Kidney tubule cell (primary cell): ENCODE measurements around the gene C1orf87.

Experiments
- DNase-seq: peaks from one replicate; pipeline ENCODE4 v3.0.0-alpha.2; 2018; ENCODE audit warnings: low spot score

The C1orf87 gene

DNA sequence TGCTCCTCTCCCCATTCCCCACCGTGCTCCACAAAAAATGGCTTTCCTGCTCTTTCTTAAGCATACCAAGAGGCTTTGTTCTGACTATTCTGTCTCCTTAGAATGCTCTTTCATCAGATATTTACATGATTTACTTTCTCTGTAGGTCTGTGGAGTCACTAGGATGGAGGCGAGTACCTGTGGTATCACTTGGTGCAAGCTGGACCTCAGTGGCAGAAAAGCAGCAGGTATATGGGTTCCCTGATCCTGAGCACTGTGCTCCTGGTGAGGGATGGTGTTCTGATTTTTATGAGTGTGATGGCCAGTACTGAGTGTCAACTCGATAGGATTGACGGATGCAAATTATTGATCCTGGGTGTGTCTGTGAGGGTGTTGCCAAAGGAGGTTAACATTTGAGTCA is 10.0 kb downstream of the C1orf87 start:
- no peak for DNase-seq

DNA sequence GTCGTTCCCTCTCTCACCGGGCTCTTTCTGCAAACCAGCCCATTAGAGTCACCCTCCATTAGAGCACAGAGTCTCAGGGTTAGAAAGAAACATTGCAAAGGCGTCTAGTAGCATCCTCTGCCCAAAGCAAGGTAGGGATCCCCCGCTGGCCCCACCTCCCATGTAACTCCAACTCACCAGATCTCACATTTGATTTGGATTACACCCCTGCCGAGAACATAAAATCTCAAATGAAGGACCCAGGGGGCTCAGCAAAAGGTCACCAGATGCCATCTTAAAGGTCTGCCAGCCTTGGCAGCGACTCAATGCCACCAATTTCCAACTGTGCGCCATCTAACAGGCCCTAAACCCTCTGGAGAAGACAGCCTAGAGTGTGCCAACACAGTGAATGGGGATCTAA is 14.1 kb downstream of the C1orf87 start:
- no peak for DNase-seq

DNA sequence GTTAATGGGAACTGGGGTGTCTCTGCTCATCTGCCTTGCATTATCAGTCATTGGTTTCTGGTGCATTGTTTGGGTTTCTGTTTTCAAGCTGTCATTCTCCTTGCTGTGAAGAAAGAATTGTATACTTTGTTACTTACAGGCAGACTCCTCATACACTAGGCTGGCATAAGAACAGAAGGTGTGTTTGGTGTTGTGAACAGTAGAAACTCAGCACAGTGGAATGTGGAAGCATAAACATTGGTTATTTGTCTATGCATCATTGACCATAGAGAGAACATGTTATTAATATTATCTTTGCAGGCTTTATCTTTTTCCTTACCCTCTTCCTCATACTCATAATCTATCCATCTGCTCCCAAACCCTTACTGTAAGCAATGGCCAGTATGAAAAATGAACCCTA is 18.2 kb downstream of the C1orf87 start:
- DNase-seq = peak; percentile 64

DNA sequence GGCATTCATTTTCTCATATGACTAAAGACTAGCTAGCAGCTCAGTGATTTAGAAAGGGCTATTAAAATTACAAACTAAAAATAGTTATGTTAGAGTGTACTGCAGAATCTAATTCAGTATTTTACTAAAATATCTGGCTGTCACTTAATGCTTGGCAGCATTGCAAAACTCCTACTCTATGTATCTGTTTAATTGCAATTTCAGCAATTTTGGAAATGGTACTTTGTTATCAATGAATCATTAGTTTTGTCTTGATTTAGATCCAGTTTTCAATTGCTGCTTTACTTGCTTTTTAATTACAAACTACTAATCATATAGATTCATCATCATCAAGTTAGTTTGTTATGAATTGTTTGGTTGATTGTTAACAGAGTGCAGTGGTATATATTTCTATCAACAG is 19.2 kb downstream of the C1orf87 start:
- DNase-seq = no peak

DNA sequence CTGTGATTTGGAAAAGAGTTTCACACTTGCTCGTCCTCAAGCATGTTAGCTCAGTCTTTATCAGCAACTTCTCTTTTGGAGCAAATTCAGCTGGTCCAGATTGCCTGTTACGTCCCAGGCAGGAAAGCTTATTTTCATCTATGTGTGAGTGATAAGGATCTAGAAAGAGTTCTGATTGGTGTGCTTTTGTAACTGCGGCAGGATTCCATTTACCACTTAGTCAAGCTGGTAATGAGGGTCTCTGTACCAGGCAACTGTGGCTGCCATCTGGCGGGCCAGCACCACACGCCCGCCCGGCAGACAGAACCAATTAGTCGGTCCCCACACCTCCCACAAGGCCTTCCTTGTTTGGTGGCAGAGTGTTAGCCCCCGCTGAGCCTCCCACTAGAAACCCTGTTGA is 21.0 kb downstream of the C1orf87 start:
- no peak for DNase-seq

DNA sequence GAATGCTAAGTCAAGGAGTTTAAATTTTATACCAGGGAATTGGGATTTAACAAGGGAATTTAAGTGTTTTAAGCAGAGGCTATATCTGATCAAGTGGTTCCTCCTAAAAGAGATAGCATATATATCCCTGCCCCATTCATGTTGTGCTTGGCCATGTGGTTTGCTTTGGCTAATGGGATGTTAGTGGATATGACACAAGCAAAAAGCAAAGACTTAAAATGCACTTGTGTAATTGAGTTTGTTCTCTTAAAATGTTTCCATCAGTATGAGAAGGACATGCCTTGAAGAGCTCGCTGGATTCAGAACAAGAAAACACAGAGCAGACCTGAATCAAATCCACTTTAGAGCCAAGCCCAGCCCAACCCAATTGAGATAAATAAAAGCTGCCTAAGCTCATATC is 22.4 kb downstream of the C1orf87 start:
- DNase-seq = no peak

DNA sequence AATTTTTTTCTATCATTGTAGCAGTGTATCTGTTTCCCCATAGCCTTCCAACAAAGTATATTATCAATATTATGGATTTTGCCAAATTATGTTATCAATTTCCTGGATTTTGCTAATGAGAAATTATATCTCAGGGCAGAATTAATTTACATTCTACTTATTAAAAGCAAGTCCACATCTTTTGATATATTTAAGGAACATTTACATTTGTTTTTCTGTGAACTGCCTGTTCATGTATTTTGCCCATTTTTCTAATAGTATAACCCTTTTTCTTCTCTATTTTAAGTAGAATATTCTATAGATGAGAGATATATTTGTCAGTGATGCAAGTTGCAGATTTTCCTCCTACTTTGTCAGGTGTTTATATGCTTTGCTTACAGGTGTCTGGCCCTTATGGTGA is 24.4 kb downstream of the C1orf87 start:
- DNase-seq = no peak

DNA sequence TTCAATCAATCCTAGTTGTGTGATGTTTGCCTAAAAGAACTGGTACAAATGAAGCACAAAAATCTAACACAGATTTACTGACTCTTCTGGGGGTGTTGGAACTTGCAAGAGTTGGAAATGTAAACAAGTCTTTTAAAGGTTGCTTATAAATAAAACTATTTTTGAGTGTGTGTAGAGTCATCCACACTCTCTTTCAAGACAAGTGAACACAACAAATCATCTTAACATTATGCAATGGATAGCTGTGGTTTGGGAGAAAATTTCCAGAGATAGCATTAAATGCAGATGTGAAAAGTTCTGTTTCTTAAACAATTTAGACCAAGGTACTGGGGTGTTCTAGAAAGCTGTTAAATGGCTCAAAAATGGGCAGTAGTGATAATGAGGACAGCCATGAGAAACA is 28.7 kb downstream of the C1orf87 start:
- no peak for DNase-seq

DNA sequence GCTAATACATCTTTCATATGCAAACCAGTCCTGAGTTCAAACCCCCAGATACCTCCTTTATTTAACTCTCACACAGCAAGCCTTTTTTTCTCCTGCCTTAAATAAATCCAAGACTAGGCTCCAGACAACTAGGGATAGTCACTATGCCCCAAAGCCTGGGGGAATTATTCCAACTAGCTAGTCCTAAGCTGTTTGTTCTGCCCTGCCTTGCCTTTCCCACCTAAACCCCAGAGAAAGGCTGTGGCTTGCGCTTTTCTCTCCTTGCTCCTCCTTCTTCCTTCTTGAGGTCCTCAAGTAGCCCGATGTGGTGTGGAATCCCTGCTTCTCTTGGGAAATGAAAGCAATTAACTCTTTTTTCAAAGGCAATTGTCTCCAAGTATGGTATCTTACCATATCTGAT is 31.8 kb downstream of the C1orf87 start:
- no peak for DNase-seq

DNA sequence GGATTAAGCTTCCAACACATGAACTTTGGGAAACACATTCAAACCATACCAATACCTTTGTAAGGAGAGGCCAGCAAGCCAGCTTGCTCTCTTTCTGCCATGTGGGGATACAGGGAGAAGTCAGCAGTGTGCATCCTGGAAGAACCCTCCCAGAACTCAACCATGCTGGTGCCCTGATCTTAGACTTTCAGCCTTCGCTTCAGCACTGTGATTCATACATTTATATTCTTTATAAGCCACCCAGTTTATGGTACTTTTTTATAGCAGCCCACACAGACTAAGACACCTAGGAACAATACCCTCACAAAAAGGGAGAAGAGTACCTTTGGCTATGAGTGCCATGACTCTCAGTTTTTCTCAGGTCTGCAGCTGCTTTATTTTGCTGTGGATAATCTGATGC is 35.9 kb downstream of the C1orf87 start:
- DNase-seq = no peak

DNA sequence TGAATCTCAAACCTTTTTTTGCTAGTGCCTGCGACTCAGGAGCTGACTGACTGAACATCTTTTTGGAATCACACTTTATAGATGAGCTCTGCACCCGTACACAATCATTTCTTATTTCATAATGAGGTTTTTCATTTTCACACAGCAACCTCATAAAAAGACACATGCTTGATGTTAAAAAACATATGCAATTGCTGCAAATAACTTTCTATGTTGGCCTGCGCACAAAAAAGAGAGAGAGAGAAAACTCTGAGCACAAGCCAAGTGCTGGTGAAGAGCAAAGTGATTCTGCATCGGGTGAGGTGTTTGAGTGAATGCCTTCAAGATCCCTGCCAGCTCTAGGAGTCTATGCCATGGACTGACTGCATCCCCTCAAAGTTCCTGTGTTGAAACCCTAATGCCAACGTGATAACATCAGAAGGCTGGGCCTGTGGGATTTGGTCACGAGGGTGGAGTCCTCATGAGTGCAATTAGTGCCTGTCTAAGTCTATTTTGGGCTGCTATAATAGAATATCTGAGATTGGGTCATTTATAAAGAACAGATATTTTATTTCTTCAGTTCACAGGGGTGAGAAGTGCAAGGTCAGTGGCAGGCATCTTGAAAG is 36.6 kb downstream of the C1orf87 start:
- no peak for DNase-seq

DNA sequence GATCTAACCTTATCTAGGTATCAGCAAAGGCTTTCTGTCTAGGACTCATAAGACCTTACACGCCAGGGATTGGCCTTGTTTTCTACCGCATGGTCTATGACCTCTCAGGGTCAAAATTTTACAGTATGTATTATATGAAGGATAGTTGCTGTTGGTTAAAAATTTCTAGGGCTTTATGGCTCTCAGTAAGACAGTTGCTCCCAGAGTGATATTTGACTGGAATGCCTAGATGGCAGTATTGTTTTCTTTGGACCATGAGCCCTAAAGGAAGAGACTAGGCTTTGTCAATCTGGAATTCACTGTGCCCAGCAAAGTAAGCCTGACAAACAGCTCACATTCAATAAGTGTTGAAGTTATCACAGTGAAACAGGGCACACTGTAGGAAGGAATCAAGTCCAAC is 37.6 kb downstream of the C1orf87 start:
- no peak for DNase-seq

DNA sequence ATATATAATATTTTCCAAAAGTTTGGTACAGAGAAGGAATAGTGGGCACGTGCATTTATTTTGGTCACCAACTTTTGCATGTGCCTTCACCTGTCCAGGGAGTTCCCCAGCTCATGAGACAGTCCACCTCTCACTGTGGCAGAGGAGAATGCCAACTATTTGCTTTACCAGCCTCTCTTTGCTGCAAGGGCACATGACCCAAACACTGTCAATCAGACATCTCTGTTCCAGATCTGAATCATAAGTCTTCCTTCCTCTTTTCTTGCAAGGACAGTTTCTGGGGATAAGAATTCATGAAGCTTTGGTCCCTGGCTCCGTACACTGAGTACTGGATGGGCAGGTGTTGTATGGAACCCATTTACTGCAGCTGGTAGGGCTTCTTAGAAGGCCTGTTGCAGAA is 38.6 kb downstream of the C1orf87 start:
- DNase-seq = peak; percentile 27

DNA sequence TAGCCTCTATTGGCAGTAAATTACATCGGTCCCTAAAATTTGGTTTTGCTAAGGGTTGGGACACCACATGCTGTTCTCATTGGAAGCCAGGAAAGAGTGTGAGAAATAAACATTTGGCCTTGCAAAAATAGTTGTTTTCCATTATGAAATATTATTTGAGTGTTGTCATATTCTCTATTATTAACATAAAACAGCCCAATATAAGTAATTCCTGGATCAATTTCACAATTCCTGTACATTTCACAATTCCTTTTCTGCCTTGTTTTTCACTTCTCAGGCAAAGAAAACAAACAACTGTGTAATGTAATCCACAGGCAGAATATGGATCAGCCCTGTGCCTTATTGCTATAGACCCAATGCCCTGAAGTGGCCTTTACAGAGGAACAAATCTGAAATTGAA is 40.5 kb downstream of the C1orf87 start:
- DNase-seq = no peak

DNA sequence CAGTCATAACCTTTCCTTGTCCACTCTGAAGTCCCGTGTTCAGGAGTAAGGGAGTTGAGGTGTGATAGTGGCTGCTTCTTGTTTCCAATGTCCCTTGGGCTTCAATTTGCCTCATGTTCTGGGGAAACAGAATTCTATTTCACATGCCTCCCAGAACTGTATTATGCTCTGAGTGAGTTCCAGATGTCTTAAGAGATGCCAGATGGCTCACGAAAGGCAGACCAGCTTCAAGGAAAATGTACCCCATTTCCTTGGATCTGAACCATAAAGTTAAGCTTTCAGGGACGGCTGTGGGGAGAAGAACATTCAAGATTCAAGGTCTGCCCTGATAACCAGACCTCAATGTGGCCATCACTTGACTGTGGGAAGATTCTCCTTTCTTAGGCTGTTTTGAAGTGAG is 42.4 kb downstream of the C1orf87 start:
- DNase-seq = no peak

DNA sequence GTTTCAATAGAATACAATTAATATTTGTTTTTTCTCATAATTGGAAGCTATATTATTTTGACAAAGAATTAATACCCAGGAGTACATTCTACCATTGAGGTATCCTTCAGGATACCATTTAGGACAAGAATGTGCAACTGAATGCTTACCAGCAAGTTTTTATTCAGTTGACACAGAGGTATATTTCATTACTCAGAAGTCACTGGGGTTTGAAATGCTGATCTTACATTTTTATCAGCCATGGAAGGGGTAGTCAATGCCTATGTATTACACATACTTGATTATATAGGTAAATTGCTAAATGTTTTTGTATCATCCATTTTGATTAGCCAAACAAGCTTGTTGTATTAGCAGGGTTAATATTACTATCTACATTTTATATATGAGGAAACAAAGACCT is 48.0 kb downstream of the C1orf87 start:
- no peak for DNase-seq

DNA sequence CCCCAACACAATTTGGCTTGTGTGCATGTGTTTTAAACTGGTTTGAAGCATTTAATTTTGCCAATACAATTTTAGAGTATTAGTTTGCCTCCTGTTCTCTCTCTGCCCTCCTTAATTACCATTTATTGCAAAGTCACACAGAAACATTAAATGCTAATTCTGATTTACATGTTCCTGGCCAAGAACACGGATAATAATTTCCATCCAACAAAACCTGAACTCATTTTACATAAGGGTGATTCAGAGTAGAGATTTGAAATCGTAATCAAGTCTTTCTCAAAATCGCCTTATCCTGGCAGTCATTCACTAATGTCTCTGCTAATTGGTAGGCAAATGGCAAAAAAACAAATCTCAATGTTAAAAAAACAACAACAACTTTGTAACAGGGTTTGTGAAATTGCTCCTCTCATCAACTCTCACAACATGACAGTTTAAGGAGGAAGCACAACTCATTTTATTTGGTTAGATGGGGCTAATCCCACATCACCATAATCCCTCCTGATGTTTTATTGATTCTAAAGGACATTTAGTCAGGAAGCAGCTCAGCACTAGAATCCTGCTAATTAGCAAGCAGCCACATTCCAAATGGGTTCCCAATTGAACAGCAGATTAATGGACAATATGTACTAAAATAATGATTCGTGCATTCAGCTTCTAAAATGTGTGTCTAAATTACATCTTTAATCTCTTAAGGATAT is 55.9 kb downstream of the C1orf87 start:
- DNase-seq = no peak

DNA sequence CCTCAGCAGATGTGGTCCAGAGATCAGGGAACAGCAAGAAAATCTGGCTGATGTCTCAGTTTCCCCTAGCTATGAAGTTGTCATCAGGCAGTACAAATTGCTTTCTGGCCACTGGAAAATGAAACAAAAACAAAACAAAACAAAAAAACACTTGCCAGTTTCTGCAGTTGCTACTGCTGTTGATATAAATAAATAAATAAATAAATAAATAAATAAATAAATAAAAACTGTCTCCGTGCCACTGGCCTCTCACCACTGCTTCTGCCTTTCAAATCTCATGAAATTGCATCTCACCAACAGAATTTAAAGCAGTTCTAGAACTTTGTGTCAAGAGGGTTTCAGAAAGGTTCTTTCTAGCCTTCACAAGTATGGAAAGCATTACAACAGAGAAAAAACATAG is 62.9 kb downstream of the C1orf87 start:
- no peak for DNase-seq

DNA sequence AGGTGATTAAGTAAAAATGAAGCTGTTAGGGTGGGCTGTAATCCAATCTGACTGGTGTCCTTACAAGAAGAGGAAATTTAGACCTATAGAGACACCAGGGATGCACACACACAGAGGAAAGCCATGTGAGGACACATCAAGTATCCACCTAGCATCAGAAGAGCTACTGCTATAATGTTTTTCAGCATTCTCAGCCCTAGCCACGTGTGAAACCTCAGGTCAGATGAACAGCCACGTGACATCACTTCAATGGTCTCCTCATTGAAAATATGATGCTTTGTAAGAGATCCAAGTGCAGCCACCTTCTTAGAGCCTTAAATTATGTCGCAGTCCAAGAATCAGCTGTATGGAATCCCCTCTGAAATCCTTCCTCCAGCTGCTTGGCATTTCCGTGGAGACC is 65.1 kb downstream of the C1orf87 start:
- DNase-seq = no peak

DNA sequence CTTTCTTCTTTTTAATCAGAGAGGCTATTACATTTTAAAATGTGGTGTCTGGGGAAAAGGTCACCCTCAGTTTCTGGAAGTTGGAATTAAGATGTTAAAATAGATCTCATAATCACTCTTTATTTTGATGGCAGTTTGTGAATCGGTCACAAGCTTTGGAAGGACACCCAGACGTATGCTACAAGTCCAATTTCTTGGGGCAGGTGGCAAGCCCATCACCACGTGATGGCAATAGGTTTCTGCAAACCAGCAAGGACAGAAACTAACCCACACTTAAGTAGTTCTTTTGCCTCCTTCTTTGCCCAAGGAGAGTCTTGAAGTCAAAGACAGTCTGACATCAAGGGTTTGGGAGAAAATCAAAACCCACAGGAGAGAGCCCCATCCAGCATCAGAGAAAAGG is 72.9 kb downstream of the C1orf87 start:
- no peak for DNase-seq

DNA sequence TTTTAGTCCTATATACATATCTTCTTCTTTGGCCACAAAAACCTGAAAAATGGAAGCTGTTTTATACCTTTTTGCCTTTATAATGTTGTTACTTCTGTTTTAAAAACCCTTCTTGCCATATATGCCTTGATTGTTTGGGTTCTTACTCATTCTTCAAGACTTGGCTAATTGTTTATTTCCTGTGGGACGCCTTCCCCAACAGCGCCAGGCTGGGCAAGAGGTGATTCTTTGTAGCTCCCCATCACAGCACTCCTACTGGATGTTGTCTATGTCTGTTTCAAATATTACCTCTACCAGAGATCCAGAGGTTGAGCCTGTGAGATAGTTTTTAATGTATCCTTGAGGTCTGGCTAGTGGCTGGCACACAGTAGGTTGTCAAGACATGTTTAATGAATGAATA is 73.8 kb downstream of the C1orf87 start:
- no peak for DNase-seq

DNA sequence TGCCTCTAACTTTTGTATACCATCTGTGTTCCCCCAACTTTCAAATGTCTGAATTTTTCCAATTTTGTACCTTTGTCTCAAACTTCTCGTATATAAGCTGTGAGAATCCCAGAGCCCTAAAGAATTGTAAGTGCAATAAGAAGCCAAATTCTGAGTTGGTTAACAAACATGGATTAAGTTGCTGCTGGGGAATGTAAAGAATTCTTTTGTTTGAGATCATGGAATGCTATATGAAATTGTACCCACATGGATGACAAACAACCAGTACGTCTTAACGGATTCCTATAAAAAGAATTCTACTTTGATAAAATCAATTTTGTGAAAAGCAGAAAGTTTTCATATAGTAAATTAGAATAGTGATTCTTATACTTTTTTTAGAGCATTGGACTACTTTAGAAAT is 74.6 kb downstream of the C1orf87 start:
- DNase-seq = no peak

DNA sequence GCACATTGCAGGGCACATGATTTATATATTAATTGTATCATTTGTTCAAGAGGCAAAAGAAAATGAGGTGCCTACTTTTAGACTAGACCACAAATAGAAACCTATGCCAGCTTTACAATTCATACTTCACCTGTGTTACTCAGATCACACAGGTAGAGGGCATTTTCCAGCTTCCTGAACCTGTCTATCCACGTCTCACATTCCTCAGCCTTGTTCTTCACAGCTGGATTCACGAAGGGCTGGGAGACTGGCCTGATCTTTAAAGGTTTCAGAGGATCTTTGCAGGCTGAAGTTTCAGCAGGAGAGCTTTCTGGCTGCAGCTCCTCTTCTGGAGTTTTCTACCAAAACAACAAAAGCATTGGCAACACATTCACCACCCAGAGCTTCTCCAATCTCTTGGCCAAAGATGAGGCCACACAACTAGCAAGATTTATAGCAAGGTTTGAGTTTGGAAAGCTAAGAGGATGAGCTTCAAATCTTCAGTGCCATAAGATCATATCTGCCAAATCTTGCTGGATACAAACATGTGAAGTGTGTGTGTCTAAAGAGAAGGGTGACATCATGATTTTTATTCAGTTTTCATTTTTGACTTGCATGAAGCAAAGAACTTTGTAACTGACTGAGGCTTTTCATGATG is 76.0 kb downstream of the C1orf87 start:
- no peak for DNase-seq
